Thyroid gland (tissue), 4 donors: Measurements from ENCODE around the gene POLR3B.

Experiments used
- CTCF ChIP-seq, 6 experiments: fragments of 200-600 bp in 3 of 6; fragments of 450-650 bp in 3 of 6; sonication (generic) in 3 of 6; IDR thresholded peaks; one replicate each; pipeline ENCODE4 v1.5.1; 2016 to 2019; ENCODE audit warnings: antibody characterized with exemption in 6 of 6, mild to moderate bottlenecking in 2 of 6, inconsistent platforms in 1 of 6, moderate library complexity in 1 of 6
- POLR2A ChIP-seq, 2 donors: fragments of 450-650 bp; IDR thresholded peaks; one replicate each; pipeline ENCODE4 v1.6.1; 2017; ENCODE audit warnings: antibody characterized with exemption in 2 of 2, mild to moderate bottlenecking in 2 of 2, moderate library complexity in 1 of 2

GRCh38 chr12:106488884-106489283 lies 131.3 kb downstream of the POLR3B start:
- no peak for TF ChIP-seq CTCF (IDR thresholded peaks at IDR 0.05)
- TF ChIP-seq POLR2A (IDR thresholded peaks at IDR 0.05), result no peak
